Measurements from ENCODE around the gene IL1F10.

Gene IL1F10

GRCh38 chr2:113084249-113085000 is 16.7 kb downstream of the IL1F10 start:
- Histone ChIP-seq H3K4me3 (ENCODE audit: low read length) (no peak overlapping the region), H3K27ac (ENCODE audit: low read length) (no peak overlapping the region), H4K20me1 (ENCODE audit: insufficient read depth, low read length) (no peaks in the 10 kb centered on the region), H3K4me1 (ENCODE audit: low read length) (peaks cover 10% of the 10 kb centered on the region), H3K4me2 (ENCODE audit: low read length) (no peak overlapping the region), H3K27me3 (ENCODE audit: low read depth, low read length) (peaks cover 35% of the 10 kb centered on the region), H3K79me2 (ENCODE audit: low read length) (no peaks in the 10 kb centered on the region), H2AFZ (ENCODE audit: low read depth, low read length) (no peak overlapping the region), H3K9ac (ENCODE audit: low read length) (no peak overlapping the region), H3K36me3 (replicated peaks; ENCODE audit: low read depth, low read length) (no peaks in the 10 kb centered on the region), H3K9me3 (ENCODE audit: insufficient read depth, low read length) (no peaks in the 10 kb centered on the region)
- peak; percentile 65 for TF ChIP-seq CTCF (IDR thresholded peaks at IDR 0.05; ENCODE audit: low read depth, low read length)
- TF ChIP-seq EZH2phosphoT487 (IDR thresholded peaks at IDR 0.05; ENCODE audit: low read depth) = no peak

GRCh38 chr2:113085542-113085941 is 17.8 kb downstream of the IL1F10 start:
- H3K27me3 ChIP-seq (ENCODE audit: low read depth, low read length) = peaks cover 36% of the 10 kb centered on the region
- H3K4me3 ChIP-seq (ENCODE audit: low read length) = no peak overlapping the region
- no peaks in the 10 kb centered on the region for H3K36me3 ChIP-seq (replicated peaks; ENCODE audit: low read depth, low read length)
- no peak overlapping the region for H2AFZ ChIP-seq (ENCODE audit: low read depth, low read length)
- H3K9ac ChIP-seq (ENCODE audit: low read length) = no peak overlapping the region
- H3K4me1 ChIP-seq (ENCODE audit: low read length) = peaks cover 10% of the 10 kb centered on the region
- H3K9me3 ChIP-seq (ENCODE audit: insufficient read depth, low read length) = no peaks in the 10 kb centered on the region
- no peaks in the 10 kb centered on the region for H4K20me1 ChIP-seq (ENCODE audit: insufficient read depth, low read length)
- H3K4me2 ChIP-seq (ENCODE audit: low read length) = no peak overlapping the region
- no peak for TF ChIP-seq EZH2phosphoT487 (IDR thresholded peaks at IDR 0.05; ENCODE audit: low read depth)
- no peak for TF ChIP-seq CTCF (IDR thresholded peaks at IDR 0.05; ENCODE audit: low read depth, low read length)
- no peak overlapping the region for H3K27ac ChIP-seq (ENCODE audit: low read length)
- no peaks in the 10 kb centered on the region for H3K79me2 ChIP-seq (ENCODE audit: low read length)

- Histone ChIP-seq H3K79me2 (ENCODE audit: low read length) (no peaks in the 10 kb centered on the region), H3K27ac (ENCODE audit: low read length) (no peak overlapping the region), H2AFZ (ENCODE audit: low read depth, low read length) (no peak overlapping the region), H4K20me1 (ENCODE audit: insufficient read depth, low read length) (no peaks in the 10 kb centered on the region), H3K27me3 (ENCODE audit: low read depth, low read length) (peaks cover 33% of the 10 kb centered on the region; the same call in 1 of the 2 replicates), H3K4me1 (ENCODE audit: low read length) (peaks cover 4% of the 10 kb centered on the region), H3K9me3 (ENCODE audit: insufficient read depth, low read length) (no peaks in the 10 kb centered on the region), H3K36me3 (replicated peaks; ENCODE audit: low read depth, low read length) (no peaks in the 10 kb centered on the region), H3K9ac (ENCODE audit: low read length) (no peak overlapping the region), H3K4me2 (ENCODE audit: low read length) (no peak overlapping the region), H3K4me3 (ENCODE audit: low read length) (no peak overlapping the region)
- TF ChIP-seq EZH2phosphoT487 (IDR thresholded peaks at IDR 0.05; ENCODE audit: low read depth) (no peak), CTCF (IDR thresholded peaks at IDR 0.05; ENCODE audit: low read depth, low read length) (no peak)
Observed at GRCh38 chr2:113088213-113088992, 20.6 kb downstream of the IL1F10 start.

GRCh38 chr2:113089916-113090315 is 22.1 kb downstream of the IL1F10 start:
- H3K4me3 ChIP-seq (ENCODE audit: low read length) = no peak overlapping the region
- H3K9me3 ChIP-seq (ENCODE audit: insufficient read depth, low read length) = no peaks in the 10 kb centered on the region
- no peaks in the 10 kb centered on the region for H3K4me1 ChIP-seq (ENCODE audit: low read length)
- H3K27ac ChIP-seq (ENCODE audit: low read length) = no peak overlapping the region
- H3K27me3 ChIP-seq (ENCODE audit: low read depth, low read length) = peaks cover 30% of the 10 kb centered on the region; the same call in 1 of the 2 replicates
- no peaks in the 10 kb centered on the region for H4K20me1 ChIP-seq (ENCODE audit: insufficient read depth, low read length)
- H3K36me3 ChIP-seq (replicated peaks; ENCODE audit: low read depth, low read length) = no peaks in the 10 kb centered on the region
- H3K4me2 ChIP-seq (ENCODE audit: low read length) = no peak overlapping the region
- TF ChIP-seq CTCF (IDR thresholded peaks at IDR 0.05; ENCODE audit: low read depth, low read length) (no peak), EZH2phosphoT487 (IDR thresholded peaks at IDR 0.05; ENCODE audit: low read depth) (no peak)
- H3K79me2 ChIP-seq (ENCODE audit: low read length) = no peaks in the 10 kb centered on the region
- H3K9ac ChIP-seq (ENCODE audit: low read length) = no peak overlapping the region
- no peak overlapping the region for H2AFZ ChIP-seq (ENCODE audit: low read depth, low read length)

Data from OCI-LY3 (cell line).